GM10266 (cell line): ENCODE data around the gene CYP19A1.
A peak's percentile ranks its signal among the peaks of the same experiment; 100 is the strongest.

Experiments
- DNase-seq: peaks from one replicate; pipeline ENCODE4 v3.0.0; 2012; ENCODE audit errors: extremely low spot score
- CTCF ChIP-seq: IDR thresholded peaks from 2 replicates; pipeline ENCODE4 v1.5.1; 2012; ENCODE audit warnings: mild to moderate bottlenecking, low read depth; ENCODE audit not compliant: control insufficient read depth, insufficient read depth; ENCODE audit errors: missing control alignments

CYP19A1 gene

GRCh38 chr15:51311510-51311909 lies 26.9 kb downstream of the CYP19A1 start:
- no peak for TF ChIP-seq CTCF
- no peak for DNase-seq

- no peak for TF ChIP-seq CTCF
- DNase-seq: no peak
Observed at GRCh38 chr15:51310064-51310463, 28.3 kb downstream of the CYP19A1 start.

- no peak for TF ChIP-seq CTCF
- DNase-seq: no peak
Observed at GRCh38 chr15:51307811-51308210, 30.6 kb downstream of the CYP19A1 start.

- DNase-seq: no peak
- no peak for TF ChIP-seq CTCF
Observed at GRCh38 chr15:51307325-51307724, 31.1 kb downstream of the CYP19A1 start.

- DNase-seq: no peak
- no peak for TF ChIP-seq CTCF
Observed at GRCh38 chr15:51303462-51303980, 34.9 kb downstream of the CYP19A1 start.

- DNase-seq: peak; percentile 53
- peak; percentile 28 for TF ChIP-seq CTCF
Observed at GRCh38 chr15:51302480-51302879, 35.9 kb downstream of the CYP19A1 start.

GRCh38 chr15:51299187-51300015 lies 39.0 kb downstream of the CYP19A1 start:
- DNase-seq: no peak
- no peak for TF ChIP-seq CTCF
